ENCODE measurements around the gene RTTN. TPM values are rescaled to one million over a fixed set of nuclear protein-coding genes. Genes with fewer than 3 reads are reported as not detected.

RTTN gene
- total RNA-seq, 1 experiment from 2014 or later = 21.5 TPM

GRCh38 chr18:70234667-70235459 lies 29.4 kb upstream of the RTTN start:
- CTCF ChIA-PET = interaction anchor here (1.9 kb wide), 1 partner anchor 39 kb away, joined by 4 read pairs; no protein-coding TSS in a partner anchor
- TF ChIP-seq NFE2L1 (CRISPR knock-in tag; IDR thresholded peaks at IDR 0.05) = no peak
- TF ChIP-seq, protein P1, sequence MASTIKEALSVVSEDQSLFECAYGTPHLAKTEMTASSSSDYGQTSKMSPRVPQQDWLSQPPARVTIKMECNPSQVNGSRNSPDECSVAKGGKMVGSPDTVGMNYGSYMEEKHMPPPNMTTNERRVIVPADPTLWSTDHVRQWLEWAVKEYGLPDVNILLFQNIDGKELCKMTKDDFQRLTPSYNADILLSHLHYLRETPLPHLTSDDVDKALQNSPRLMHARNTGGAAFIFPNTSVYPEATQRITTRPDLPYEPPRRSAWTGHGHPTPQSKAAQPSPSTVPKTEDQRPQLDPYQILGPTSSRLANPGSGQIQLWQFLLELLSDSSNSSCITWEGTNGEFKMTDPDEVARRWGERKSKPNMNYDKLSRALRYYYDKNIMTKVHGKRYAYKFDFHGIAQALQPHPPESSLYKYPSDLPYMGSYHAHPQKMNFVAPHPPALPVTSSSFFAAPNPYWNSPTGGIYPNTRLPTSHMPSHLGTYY (CRISPR knock-in tag; IDR thresholded peaks at IDR 0.05) = no peak
- TF ChIP-seq NR1H2 (CRISPR knock-in tag; IDR thresholded peaks at IDR 0.05) = no peak
- TF ChIP-seq ZNF423 (CRISPR knock-in tag; IDR thresholded peaks at IDR 0.05) = no peak
- TF ChIP-seq NR3C1 (CRISPR knock-in tag; conservative IDR thresholded peaks at IDR 0.05; ENCODE audit: low read depth) = no peak
- no peak for TF ChIP-seq ZBTB43 (CRISPR knock-in tag; IDR thresholded peaks at IDR 0.05)
- TF ChIP-seq, protein P2, sequence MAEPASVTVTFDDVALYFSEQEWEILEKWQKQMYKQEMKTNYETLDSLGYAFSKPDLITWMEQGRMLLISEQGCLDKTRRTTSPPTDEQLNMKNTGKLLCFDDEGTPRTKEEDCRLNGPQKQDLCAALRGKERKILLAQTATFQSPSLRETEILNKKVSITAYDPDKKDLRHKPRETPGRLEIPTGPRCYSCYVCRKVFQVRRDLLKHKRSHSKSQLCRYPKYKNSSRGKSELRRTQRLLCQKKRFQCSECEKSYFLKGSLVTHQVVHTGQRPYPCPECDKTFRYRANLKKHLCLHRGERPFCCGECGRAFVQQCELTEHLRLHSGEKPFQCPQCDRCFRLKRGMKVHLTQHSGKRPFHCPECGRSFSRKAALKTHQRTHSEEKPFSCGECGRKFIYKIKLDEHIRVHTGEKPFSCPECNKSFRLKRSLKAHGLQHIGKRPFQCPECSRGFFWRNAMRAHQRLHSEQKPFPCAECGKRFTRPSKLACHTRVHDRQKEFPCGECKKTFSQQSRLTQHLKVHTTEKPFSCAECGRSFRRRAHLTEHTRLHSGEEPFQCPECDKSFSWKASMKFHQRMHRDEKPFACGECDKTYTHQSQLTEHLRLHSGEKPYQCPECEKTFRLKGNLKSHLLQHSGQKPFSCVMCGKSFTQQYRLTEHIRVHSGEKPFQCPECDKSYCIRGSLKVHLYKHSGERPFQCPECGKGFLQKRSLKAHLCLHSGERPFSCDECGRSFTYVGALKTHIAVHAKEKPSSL (CRISPR knock-in tag; conservative IDR thresholded peaks at IDR 0.05) = no peak
- TF ChIP-seq TP53 (CRISPR knock-in tag; IDR thresholded peaks at IDR 0.05) = no peak
- no peak for TF ChIP-seq GABPB1 (CRISPR knock-in tag; IDR thresholded peaks at IDR 0.05)
- no peak for TF ChIP-seq SOX15 (CRISPR knock-in tag; IDR thresholded peaks at IDR 0.05)
- no peak for TF ChIP-seq CTCF (IDR thresholded peaks at IDR 0.05)
- no peak for TF ChIP-seq MYBL2 (CRISPR knock-in tag; IDR thresholded peaks at IDR 0.05)
- no peak for TF ChIP-seq SMAD3 (CRISPR knock-in tag; IDR thresholded peaks at IDR 0.05; ENCODE audit: borderline replicate concordance)
- TF ChIP-seq CREB1 (CRISPR knock-in tag; IDR thresholded peaks at IDR 0.05) = no peak
- POLR2A ChIA-PET = no interaction called here
- Mint-ChIP-seq H3K9me3 (peaks cover 9% of the 10 kb centered on the region), H3K4me1 (peaks cover 10% of the 10 kb centered on the region), H3K27me3 (ENCODE audit: low read depth) (no peaks in the 10 kb centered on the region; the same call in 1 of the 2 replicates), H3K27ac (no peak overlapping the region), H3K36me3 (no peaks in the 10 kb centered on the region), H3K4me3 (no peak overlapping the region)
- DNase-seq (ENCODE audit: low spot score) (no peak), ATAC-seq (peak; percentile 44)

DNA sequence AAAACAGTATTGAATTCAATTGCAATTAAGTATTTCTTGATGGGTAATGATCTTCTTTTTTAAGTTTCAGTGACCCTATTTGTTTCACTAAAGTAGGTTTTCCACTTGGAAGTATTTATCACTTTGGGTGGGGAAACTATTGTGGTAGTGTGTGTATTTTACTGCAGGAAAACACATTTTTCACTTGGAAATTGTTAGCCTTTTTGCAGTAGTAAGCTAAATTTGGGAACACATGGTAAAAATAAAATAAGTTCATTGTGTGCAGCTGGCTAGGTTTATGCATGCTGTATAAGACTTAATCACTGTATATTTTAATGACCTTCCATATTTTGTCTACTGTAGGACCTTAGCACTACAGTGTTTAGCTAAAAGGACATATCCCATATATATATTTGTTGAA lies 28.5 kb upstream of the RTTN start:
- POLR2A ChIA-PET = no interaction called here
- peaks cover 10% of the 10 kb centered on the region for H3K4me1 Mint-ChIP-seq
- TF ChIP-seq GTF2I (CRISPR knock-in tag; conservative IDR thresholded peaks at IDR 0.05) (no peak), CREB1 (CRISPR knock-in tag; IDR thresholded peaks at IDR 0.05) (no peak), ZNF263 (CRISPR knock-in tag; IDR thresholded peaks at IDR 0.05; ENCODE audit: low read depth) (no peak), ZBTB43 (CRISPR knock-in tag; IDR thresholded peaks at IDR 0.05) (no peak), SOX15 (CRISPR knock-in tag; IDR thresholded peaks at IDR 0.05) (no peak)
- TF ChIP-seq, protein P3, sequence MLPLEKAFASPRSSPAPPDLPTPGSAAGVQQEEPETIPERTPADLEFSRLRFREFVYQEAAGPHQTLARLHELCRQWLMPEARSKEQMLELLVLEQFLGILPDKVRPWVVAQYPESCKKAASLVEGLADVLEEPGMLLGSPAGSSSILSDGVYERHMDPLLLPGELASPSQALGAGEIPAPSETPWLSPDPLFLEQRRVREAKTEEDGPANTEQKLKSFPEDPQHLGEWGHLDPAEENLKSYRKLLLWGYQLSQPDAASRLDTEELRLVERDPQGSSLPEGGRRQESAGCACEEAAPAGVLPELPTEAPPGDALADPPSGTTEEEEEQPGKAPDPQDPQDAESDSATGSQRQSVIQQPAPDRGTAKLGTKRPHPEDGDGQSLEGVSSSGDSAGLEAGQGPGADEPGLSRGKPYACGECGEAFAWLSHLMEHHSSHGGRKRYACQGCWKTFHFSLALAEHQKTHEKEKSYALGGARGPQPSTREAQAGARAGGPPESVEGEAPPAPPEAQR (CRISPR knock-in tag; IDR thresholded peaks at IDR 0.05) = no peak
- TF ChIP-seq, protein P4, sequence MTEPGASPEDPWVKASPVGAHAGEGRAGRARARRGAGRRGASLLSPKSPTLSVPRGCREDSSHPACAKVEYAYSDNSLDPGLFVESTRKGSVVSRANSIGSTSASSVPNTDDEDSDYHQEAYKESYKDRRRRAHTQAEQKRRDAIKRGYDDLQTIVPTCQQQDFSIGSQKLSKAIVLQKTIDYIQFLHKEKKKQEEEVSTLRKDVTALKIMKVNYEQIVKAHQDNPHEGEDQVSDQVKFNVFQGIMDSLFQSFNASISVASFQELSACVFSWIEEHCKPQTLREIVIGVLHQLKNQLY (CRISPR knock-in tag; IDR thresholded peaks at IDR 0.05) = no peak
- TF ChIP-seq, protein P5, sequence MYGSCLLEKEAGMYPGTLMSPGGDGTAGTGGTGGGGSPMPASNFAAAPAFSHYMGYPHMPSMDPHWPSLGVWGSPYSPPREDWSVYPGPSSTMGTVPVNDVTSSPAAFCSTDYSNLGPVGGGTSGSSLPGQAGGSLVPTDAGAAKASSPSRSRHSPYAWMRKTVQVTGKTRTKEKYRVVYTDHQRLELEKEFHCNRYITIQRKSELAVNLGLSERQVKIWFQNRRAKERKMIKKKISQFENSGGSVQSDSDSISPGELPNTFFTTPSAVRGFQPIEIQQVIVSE (CRISPR knock-in tag; IDR thresholded peaks at IDR 0.05; ENCODE audit: borderline replicate concordance) = no peak
- TF ChIP-seq, protein P6, sequence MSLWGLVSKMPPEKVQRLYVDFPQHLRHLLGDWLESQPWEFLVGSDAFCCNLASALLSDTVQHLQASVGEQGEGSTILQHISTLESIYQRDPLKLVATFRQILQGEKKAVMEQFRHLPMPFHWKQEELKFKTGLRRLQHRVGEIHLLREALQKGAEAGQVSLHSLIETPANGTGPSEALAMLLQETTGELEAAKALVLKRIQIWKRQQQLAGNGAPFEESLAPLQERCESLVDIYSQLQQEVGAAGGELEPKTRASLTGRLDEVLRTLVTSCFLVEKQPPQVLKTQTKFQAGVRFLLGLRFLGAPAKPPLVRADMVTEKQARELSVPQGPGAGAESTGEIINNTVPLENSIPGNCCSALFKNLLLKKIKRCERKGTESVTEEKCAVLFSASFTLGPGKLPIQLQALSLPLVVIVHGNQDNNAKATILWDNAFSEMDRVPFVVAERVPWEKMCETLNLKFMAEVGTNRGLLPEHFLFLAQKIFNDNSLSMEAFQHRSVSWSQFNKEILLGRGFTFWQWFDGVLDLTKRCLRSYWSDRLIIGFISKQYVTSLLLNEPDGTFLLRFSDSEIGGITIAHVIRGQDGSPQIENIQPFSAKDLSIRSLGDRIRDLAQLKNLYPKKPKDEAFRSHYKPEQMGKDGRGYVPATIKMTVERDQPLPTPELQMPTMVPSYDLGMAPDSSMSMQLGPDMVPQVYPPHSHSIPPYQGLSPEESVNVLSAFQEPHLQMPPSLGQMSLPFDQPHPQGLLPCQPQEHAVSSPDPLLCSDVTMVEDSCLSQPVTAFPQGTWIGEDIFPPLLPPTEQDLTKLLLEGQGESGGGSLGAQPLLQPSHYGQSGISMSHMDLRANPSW (CRISPR knock-in tag; conservative IDR thresholded peaks at IDR 0.05; ENCODE audit: low read depth) = no peak

More for the DNA sequence above, 28.5 kb upstream of the RTTN start:
- DNase-seq (ENCODE audit: low spot score) = no peak
- Mint-ChIP-seq H3K36me3 (no peaks in the 10 kb centered on the region), H3K27me3 (ENCODE audit: low read depth) (no peaks in the 10 kb centered on the region; the same call in 1 of the 2 replicates), H3K9me3 (peaks cover 10% of the 10 kb centered on the region), H3K4me3 (no peak overlapping the region), H3K27ac (no peak overlapping the region)
- CTCF ChIA-PET = interaction anchor here (1.9 kb wide), 1 partner anchor 38 kb away, joined by 4 read pairs; no protein-coding TSS in a partner anchor
- ATAC-seq = no peak
